AG20443 (cell line): ENCODE data around the gene NAALADL2.
"Not testable (repeated sequence)": the region's sequence is repeated elsewhere in the genome, so short reads cannot be mapped to it uniquely, and the experiment has no call there.

Experiments
- DNase-seq: peaks from one replicate; pipeline ENCODE4 v3.0.0; 2012; ENCODE audit warnings: low spot score, mixed read lengths

Gene NAALADL2

GRCh38 chr3:175131866-175132265, 272.7 kb downstream of the NAALADL2 start:
- not testable (repeated sequence) for DNase-seq

GRCh38 chr3:175132706-175133105, 273.6 kb downstream of the NAALADL2 start:
- not testable (repeated sequence) for DNase-seq

- no peak for DNase-seq
Observed at GRCh38 chr3:175144368-175144767, 285.2 kb downstream of the NAALADL2 start.

GRCh38 chr3:175146258-175146657, 287.1 kb downstream of the NAALADL2 start:
- peak; percentile 5 for DNase-seq

GRCh38 chr3:175149675-175150074, 290.5 kb downstream of the NAALADL2 start:
- DNase-seq: no peak

DNA sequence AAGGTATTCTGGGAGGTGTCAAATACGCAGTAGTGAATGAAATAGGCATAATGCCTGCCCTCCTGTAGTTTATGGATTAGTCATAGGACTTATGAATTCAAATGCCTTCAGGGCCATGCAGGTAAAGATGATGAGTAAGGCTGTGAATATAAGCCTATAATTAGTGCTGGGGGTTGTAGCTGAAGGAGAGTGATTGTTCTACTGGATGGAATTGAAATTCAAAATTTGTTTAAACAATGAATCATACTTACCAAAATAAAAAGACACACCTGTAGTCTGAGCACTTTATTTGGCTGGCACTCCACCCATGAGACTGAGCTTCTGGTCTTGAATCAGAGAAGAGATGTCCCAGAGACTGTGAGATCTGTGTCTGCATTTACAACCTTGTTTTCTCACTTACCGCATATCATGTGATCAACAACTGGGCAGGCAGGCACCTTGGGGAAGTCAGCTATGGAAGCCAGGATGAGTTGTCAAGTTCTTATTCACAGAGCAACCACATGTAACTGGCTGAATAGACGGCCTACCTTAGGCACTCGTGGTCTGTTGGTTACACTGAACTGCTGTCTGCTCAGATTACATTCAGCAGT, 291.8 kb downstream of the NAALADL2 start:
- DNase-seq: no peak

DNA sequence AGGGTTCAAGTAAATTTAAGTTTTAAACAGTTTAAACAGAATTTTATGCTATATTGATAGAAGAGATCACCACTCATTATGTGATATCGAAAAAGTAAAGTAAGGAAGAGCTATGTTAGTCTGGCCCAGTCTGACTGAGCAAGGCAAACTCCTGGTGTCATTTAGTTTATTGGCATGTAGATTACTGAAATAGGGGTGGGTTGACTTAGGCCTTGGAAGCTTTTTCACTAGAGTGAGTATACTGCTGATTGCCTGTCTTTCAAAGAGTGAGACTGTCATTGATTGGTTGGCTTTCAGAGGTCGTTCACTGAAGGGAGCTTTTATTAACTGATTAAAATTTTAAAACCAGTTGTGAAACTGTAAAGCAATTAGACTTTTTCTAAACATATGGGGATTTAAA, 294.5 kb downstream of the NAALADL2 start:
- DNase-seq: no peak

DNA sequence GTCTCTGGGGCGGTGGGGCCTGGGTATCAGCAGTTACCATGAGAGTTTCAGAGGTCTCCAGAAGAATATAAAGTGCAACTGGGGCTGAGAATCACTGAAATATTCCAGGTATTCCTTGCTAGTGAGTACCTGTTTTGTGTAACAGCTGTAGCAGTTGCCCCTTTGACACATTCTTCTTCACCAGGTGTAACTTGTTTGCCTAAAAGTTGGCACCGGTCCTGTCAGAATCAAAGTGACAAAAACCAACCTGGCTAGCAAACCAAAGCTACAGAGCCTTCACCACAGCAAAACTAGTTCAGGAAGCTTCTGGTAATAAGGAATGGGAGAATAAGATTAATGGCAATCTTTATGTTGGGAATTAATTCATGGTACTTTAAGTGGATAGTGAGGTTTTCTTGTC, 296.0 kb downstream of the NAALADL2 start:
- DNase-seq: no peak

GRCh38 chr3:175159202-175159601, 300.1 kb downstream of the NAALADL2 start:
- no peak for DNase-seq

- DNase-seq: no peak
Observed at GRCh38 chr3:175161291-175161690, 302.2 kb downstream of the NAALADL2 start.

DNA sequence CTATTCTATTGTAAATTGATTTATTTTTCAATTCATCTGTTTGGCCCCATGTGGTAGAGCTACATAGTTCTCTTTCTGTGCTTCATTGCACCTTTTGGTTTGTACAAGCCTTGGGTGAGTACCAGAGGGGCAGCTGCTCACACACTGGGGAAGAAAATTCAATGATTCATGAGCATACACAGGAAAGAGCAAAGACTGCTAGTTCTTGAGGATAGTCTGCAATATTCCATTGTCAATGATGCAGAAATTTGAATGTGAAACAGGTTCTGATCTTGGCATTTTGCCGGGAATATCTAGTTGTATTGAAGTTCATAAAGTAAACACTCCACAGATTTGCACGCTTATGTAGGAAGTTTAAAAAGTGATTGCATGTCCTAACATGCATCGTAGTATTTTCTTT, 304.6 kb downstream of the NAALADL2 start:
- DNase-seq: no peak

- not testable (repeated sequence) for DNase-seq
Observed at GRCh38 chr3:175173117-175173516, 314.0 kb downstream of the NAALADL2 start.

- no peak for DNase-seq
Observed at GRCh38 chr3:175176556-175176955, 317.4 kb downstream of the NAALADL2 start.

- no peak for DNase-seq
Observed at GRCh38 chr3:175179055-175179454, 319.9 kb downstream of the NAALADL2 start.

DNA sequence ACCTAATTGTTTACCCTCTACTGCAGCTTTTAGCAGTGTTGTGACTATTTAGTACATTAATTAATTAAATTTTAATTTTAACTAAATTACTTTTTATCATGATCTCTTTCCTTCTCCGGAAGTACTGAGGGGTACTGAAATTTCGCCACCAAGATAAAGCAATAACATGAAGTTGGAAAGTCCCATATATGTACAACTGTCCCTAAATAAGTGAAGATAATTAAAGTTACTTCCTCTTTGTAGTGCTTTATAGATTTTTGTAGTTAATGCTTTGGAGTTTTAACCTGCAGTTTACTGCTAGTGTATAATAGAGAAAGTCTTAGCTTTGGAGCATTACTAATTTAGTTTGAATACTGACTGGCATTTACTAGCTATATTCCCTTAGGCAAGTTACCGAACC, 325.3 kb downstream of the NAALADL2 start:
- no peak for DNase-seq

- DNase-seq: no peak
Observed at GRCh38 chr3:175185903-175186302, 326.8 kb downstream of the NAALADL2 start.

DNA sequence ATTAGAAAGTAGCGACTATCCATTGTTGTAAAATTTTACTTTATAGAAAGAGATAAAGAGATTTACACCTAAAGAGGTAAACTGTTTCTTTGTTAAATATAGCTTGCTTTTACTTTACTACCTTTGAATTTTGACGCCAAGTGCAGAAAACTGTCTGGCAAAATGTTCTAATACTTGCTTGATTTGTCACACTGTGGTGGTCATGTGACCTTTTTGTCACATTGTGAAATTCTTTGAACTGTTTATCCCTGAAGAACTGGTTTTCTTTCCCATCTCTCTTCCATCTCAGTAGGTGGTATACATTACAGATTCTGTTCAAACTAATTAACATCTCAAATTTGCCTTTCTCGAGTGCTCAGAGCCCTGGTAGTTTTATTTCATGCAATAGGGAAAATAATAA, 327.4 kb downstream of the NAALADL2 start:
- DNase-seq: no peak

DNA sequence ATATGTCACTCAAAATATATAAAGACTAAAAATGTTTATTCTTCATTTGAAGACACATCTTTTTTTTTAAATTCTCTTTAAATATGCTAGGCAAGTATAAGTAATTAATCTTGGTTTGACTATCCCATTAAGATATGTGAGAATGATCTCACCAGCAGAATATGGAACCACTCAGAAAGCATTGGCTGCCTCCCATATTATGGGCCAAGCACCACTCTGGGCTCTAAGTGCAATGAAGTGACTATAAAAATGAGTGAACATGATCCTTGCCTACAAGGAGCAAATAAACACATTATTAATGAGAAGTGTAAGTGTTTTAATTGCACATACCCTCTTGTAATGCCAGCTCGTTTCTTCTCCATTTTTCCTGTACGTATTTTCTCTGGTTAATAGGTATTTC, 328.5 kb downstream of the NAALADL2 start:
- DNase-seq: peak; percentile 20

- DNase-seq: no peak
Observed at GRCh38 chr3:175192536-175192935, 333.4 kb downstream of the NAALADL2 start.

- peak; percentile 15 for DNase-seq
Observed at GRCh38 chr3:175193815-175194518, 334.8 kb downstream of the NAALADL2 start.

- no peak for DNase-seq
Observed at GRCh38 chr3:175198991-175199783, 340.1 kb downstream of the NAALADL2 start.

DNA sequence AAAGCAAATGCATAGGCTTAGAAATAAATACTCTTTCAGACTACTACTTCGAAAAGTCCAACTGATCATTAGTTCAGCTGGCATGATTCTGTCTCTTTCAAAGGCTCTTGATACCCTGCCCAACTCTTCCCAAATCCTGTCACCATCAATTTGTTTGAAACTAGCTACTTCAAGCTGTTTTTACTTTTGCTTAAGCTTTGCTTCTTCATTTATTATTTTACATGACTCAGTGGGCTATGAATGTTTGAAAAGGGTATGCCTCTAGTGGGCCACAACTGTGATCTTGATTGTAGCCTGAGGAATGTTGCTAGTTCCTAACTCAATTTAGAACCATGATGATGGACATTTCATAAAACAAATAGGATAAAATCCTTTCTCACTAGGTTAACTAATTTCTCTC, 340.8 kb downstream of the NAALADL2 start:
- no peak for DNase-seq
